Activated CD4-positive, alpha-beta T cell treated with anti-CD3 and anti-CD28 coated beads, Interleukin-2, amount 10 ng/mL, durations not matched to agents 7 days and 5 days (primary cell): ENCODE data around the gene MRPL20. TPM values are rescaled to one million over a fixed set of nuclear protein-coding genes. Genes with fewer than 3 reads are reported as not detected.
"Not testable (repeated sequence)": the region's sequence is repeated elsewhere in the genome, so short reads cannot be mapped to it uniquely, and the experiment has no call there.

ENCODE experiments used
- CTCF ChIA-PET: fragments of 350-600 bp; sonication (Branson Sonifier 250); formaldehyde crosslinking; loops from one replicate; lab custom pipeline; 2021; ENCODE audit warnings: antibody characterized with exemption; lab: Charles Lee
- POLR2A ChIA-PET: fragments of 350-600 bp; sonication (Branson Sonifier 250); formaldehyde crosslinking; loops from one replicate; lab custom pipeline; 2021; ENCODE audit warnings: antibody characterized with exemption; lab: Charles Lee
- DNase-seq: peaks from one replicate; pipeline ENCODE4 v3.0.0-alpha.2; 2020
- H3K27ac Mint-ChIP-seq: one replicate; pipeline ENCODE4 v1.8.0; 2021; ENCODE audit warnings: mild to moderate bottlenecking, moderate library complexity, mixed read lengths
- H3K27me3 Mint-ChIP-seq: one replicate; pipeline ENCODE4 v1.8.0; 2021; ENCODE audit warnings: mixed read lengths
- H3K36me3 Mint-ChIP-seq: one replicate; pipeline ENCODE4 v1.8.0; 2021; ENCODE audit warnings: low read depth, mixed read lengths
- H3K4me1 Mint-ChIP-seq: one replicate; pipeline ENCODE4 v1.8.0; 2021; ENCODE audit warnings: mixed read lengths
- H3K4me3 Mint-ChIP-seq: one replicate; pipeline ENCODE4 v1.8.0; 2021; ENCODE audit warnings: mild to moderate bottlenecking, moderate library complexity, mixed read lengths
- H3K9me3 Mint-ChIP-seq: one replicate; pipeline ENCODE4 v1.8.0; 2021; ENCODE audit warnings: mixed read lengths
- total RNA-seq, 2 experiments: library from RNA; stranded (reverse); gene quantifications; one replicate each; pipeline ENCODE4 v1.2.3, GENCODE V29; 2021

The MRPL20 gene
- total RNA-seq, 2 experiments from 2014 or later, result 98.6 to 107 TPM

GRCh38 chr1:1406101-1406820, 832 bp downstream of the MRPL20 start:
- H3K9me3 Mint-ChIP-seq, result no peaks in the 10 kb centered on the region
- peaks cover 44% of the 10 kb centered on the region for H3K4me1 Mint-ChIP-seq
- peaks cover 40% of the 10 kb centered on the region for H3K36me3 Mint-ChIP-seq
- no peaks in the 10 kb centered on the region for H3K27me3 Mint-ChIP-seq
- ChIA-PET POLR2A (no interaction called here), CTCF (interaction anchor here (1.8 to 2.0 kb wide), 2 partner anchors 8 to 34 kb away, joined by 6 to 14 read pairs; partner anchors contain the start of gene CCNL2)
- H3K4me3 Mint-ChIP-seq, result peak overlapping the region; percentile 82
- H3K27ac Mint-ChIP-seq, result peak overlapping the region; percentile 93
- no peak for DNase-seq

DNA sequence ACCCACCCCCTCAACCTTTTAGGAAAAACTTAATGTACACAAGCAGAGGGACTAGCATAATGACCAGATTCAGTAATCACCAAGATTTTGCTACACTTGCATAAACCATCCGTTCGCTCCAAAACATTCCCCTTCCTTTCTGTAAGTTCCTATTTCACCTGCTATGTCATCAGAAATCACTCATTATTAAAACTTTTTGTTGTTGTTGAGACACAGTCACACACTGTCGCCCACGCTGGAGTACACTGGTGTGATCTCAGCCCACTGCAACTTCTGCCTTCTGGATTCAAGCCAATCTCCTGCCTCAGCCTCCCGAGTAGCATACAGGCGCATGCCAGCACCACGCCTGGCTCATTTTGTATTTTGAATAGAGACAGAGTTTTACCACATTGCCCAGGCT, 3.4 kb downstream of the MRPL20 start:
- Mint-ChIP-seq H3K27ac (no peak overlapping the region), H3K4me1 (peaks cover 54% of the 10 kb centered on the region), H3K36me3 (peaks cover 47% of the 10 kb centered on the region), H3K27me3 (no peaks in the 10 kb centered on the region), H3K4me3 (no peak overlapping the region), H3K9me3 (no peaks in the 10 kb centered on the region)
- CTCF ChIA-PET, result interaction anchor here (1.3 kb wide), 1 partner anchor 32 kb away, joined by 4 read pairs; no protein-coding TSS in a partner anchor
- POLR2A ChIA-PET, result no interaction called here
- no peak for DNase-seq

DNA sequence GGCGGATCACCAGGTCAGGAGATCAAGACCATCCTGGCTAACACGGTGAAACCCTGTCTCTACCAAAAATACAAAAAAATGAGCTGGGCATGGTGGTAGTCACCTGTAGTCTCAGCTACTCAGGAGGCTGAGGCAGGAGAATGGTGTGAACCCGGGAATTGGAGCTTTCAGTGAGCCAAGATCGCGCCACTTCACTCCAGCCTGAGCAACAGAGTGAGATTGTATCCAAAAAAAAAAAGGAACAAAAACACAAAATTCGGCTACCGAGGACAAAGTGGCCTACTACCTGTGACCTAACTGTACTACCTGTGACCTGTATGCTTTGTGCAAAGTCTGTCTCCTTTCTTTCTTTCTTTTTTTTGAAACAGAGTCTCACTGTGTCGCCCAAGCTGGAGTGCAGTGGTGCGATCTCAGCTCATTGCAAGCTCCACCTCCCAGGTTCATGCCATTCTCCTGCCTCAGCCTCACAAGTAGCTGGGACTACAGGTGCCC, 4.1 kb downstream of the MRPL20 start:
- H3K4me1 Mint-ChIP-seq, result peaks cover 53% of the 10 kb centered on the region
- H3K36me3 Mint-ChIP-seq, result peaks cover 51% of the 10 kb centered on the region
- CTCF ChIA-PET, result interaction anchor here (1.3 kb wide), 1 partner anchor 31 kb away, joined by 4 read pairs; no protein-coding TSS in a partner anchor
- H3K9me3 Mint-ChIP-seq, DNase-seq, POLR2A ChIA-PET, H3K27me3 Mint-ChIP-seq, H3K4me3 Mint-ChIP-seq: not testable (repeated sequence)
- peak overlapping the region; percentile 37 for H3K27ac Mint-ChIP-seq

DNA sequence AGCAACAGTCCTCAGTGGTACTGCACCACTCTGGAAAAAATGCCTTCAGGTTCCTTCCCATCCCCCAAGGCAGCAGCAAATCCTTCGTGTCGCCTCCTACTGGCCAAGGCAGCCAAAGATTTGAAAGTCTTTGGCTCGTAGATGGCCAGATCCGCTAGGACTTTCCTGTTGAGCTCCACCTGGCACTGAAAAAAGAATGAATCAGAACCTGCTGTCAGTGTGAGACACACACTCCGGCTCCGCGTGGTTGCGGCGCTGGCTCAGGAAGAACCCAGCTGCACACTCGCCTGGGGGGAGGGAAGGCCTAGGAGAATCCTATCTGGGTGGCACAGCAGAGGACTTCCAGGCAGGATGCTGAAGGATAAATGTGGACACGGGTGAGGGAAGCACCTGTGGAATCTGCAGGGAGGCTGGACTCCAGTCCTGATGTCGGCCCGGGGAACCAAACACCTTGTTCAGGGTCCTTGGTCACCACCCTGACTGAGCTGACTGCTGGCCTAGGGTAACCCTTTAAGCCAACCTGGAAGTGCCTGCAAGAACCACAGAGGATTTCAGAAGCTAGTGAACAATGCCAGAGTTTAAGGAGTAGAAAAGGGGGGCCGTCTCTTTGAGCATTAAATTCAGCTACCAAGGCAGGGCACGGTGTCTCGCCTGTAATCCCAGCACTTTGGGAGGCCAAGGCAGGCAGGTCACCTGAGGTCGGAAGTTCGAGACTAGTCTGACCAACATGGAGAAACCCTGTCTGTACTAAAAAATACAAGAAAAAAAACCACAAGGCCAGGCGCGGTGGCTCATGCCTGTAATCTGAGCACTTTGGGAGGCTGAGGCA, 4.8 kb downstream of the MRPL20 start:
- H3K36me3 Mint-ChIP-seq, result peaks cover 57% of the 10 kb centered on the region
- peaks cover 60% of the 10 kb centered on the region for H3K4me1 Mint-ChIP-seq
- POLR2A ChIA-PET, result no interaction called here

DNA sequence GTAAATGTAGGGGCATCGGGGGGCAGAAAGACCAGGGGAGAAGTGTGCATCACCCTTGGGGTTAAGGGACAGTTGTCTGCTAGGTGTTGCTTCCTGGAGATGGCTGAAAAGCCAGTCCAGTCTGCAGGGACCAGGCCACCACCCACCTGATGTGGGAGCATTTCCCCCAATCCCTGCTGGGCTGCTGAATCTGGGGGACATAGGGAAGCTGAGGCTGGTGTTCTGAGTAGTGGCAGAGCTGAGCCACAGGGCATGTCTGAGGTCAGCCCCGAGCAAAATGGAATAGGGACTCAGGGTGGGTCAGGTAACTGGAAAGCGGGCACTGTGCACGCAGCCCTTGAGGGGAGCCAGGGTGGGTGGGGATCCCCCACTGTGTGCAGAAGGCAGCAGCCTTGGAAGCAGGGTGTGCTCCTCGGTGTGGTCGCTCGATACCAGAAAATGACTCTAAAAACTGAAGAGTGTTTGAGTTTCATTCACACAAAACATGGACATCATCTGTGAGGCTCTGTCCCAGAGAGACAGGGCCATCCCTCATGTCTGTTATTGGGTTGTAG, 5.6 kb downstream of the MRPL20 start:
- peaks cover 55% of the 10 kb centered on the region for H3K36me3 Mint-ChIP-seq
- H3K4me1 Mint-ChIP-seq, result peaks cover 61% of the 10 kb centered on the region

More for the DNA sequence above, 4.8 kb downstream of the MRPL20 start:
- Mint-ChIP-seq H3K27me3 (no peaks in the 10 kb centered on the region), H3K9me3 (no peaks in the 10 kb centered on the region), H3K4me3 (peak overlapping the region; percentile 80), H3K27ac (no peak overlapping the region)
- DNase-seq, result peak; percentile 46
- CTCF ChIA-PET, result interaction anchor here (0.6 to 1.3 kb wide), 2 partner anchors 31 to 405 kb away, joined by 3 to 4 read pairs; no protein-coding TSS in a partner anchor

GRCh38 chr1:1400576-1401456, 6.3 kb downstream of the MRPL20 start:
- H3K27me3 Mint-ChIP-seq, result no peaks in the 10 kb centered on the region
- ChIA-PET POLR2A (no interaction called here), CTCF (interaction anchor here (1.2 to 2.3 kb wide), 6 partner anchors 14 to 40 kb away, joined by 3 to 10 read pairs (median 6); partner anchors contain the start of gene AURKAIP1)
- peaks cover 54% of the 10 kb centered on the region for H3K4me1 Mint-ChIP-seq
- H3K4me3 Mint-ChIP-seq, result peak overlapping the region; percentile 80
- H3K9me3 Mint-ChIP-seq, result no peaks in the 10 kb centered on the region
- peaks cover 52% of the 10 kb centered on the region for H3K36me3 Mint-ChIP-seq
- H3K27ac Mint-ChIP-seq, result peak overlapping the region; percentile 91
- DNase-seq, result no peak

More for the DNA sequence above, 5.6 kb downstream of the MRPL20 start:
- ChIA-PET CTCF (interaction anchor here (0.6 kb wide), 1 partner anchor 406 kb away, joined by 3 read pairs; no protein-coding TSS in a partner anchor), POLR2A (no interaction called here)
- Mint-ChIP-seq H3K4me3 (peak overlapping the region; percentile 80), H3K9me3 (no peaks in the 10 kb centered on the region), H3K27ac (peak overlapping the region; percentile 74), H3K27me3 (no peaks in the 10 kb centered on the region)
- no peak for DNase-seq

- ChIA-PET POLR2A (no interaction called here), CTCF (interaction anchor here (1.2 to 2.3 kb wide), 6 partner anchors 15 to 41 kb away, joined by 3 to 10 read pairs (median 6); partner anchors contain the start of gene AURKAIP1)
- Mint-ChIP-seq H3K36me3 (peaks cover 53% of the 10 kb centered on the region), H3K4me3 (peak overlapping the region; percentile 80), H3K9me3 (no peaks in the 10 kb centered on the region), H3K27ac (peak overlapping the region; percentile 91), H3K27me3 (no peaks in the 10 kb centered on the region), H3K4me1 (peaks cover 53% of the 10 kb centered on the region)
- peak; percentile 26 for DNase-seq
Measured at GRCh38 chr1:1399872-1400575, 7.1 kb downstream of the MRPL20 start.

DNA sequence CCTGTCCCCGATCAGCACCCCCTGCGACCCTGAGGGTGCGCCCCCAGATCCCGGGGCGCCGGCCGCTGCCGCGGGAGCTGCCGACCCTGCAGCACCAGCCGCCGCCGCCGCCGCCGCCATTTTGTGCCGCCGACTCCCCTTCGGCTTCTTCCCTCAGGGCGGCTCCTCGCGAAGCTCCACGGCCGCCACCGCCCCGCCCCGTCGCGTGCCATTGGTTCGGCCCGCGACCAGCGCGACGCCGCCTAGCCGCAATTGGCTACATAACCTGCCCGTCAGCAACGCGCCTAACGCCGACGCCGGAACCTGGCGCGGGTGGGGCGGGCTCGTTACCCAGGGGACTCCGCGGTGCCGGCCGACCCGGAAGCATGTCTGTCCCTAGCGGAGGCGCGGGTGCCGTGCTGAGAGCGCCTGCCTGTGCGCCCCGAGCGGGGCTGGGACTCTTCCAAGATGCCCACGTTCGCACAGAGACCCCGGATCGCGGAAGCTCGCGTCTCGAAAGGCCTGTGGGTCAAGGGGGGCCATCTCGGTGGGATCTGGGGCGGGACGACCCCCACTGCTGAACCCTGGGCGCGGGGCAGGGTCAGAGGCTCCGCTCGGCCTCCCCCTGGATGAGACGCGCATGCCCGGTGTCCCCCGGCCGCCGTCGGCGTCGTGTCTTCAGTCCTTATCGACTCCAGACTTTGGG, 7.8 kb downstream of the MRPL20 start, which contains the start of gene CCNL2:
CCNL2 (minus strand) TSS at position 149 of the 685 bp plus-strand sequence; CDS start at position 120, 29 bp downstream.
- Mint-ChIP-seq H3K36me3 (peaks cover 56% of the 10 kb centered on the region), H3K27me3 (no peaks in the 10 kb centered on the region), H3K9me3 (no peaks in the 10 kb centered on the region), H3K27ac (peak within 1 kb of the TSS; percentile 91), H3K4me3 (peak within 1 kb of the TSS; percentile 80), H3K4me1 (peaks cover 51% of the 10 kb centered on the region)
- ChIA-PET POLR2A (interaction anchor here (1.0 kb wide), 1 partner anchor 24 kb away, joined by 4 read pairs; the partner anchor contains the start of gene AURKAIP1), CTCF (interaction anchor here (0.7 to 3.0 kb wide), 20 partner anchors 8 to 378 kb away, joined by 3 to 17 read pairs (median 4); partner anchors contain the start of genes AURKAIP1 and MRPL20)
- DNase-seq, result peak; percentile 99

- Mint-ChIP-seq H3K36me3 (peaks cover 59% of the 10 kb centered on the region), H3K4me3 (peak overlapping the region; percentile 80), H3K9me3 (no peaks in the 10 kb centered on the region), H3K4me1 (peaks cover 51% of the 10 kb centered on the region), H3K27me3 (no peaks in the 10 kb centered on the region), H3K27ac (peak overlapping the region; percentile 89)
- POLR2A ChIA-PET, result interaction anchor here (1.0 kb wide), 1 partner anchor 24 kb away, joined by 4 read pairs; the partner anchor contains the start of gene AURKAIP1
- CTCF ChIA-PET, result interaction anchor here (0.7 to 3.0 kb wide), 17 partner anchors 8 to 378 kb away, joined by 3 to 17 read pairs (median 4); partner anchors contain the start of genes AURKAIP1 and MRPL20
- DNase-seq, result no peak
Measured at GRCh38 chr1:1398677-1399186, 8.4 kb downstream of the MRPL20 start.

DNA sequence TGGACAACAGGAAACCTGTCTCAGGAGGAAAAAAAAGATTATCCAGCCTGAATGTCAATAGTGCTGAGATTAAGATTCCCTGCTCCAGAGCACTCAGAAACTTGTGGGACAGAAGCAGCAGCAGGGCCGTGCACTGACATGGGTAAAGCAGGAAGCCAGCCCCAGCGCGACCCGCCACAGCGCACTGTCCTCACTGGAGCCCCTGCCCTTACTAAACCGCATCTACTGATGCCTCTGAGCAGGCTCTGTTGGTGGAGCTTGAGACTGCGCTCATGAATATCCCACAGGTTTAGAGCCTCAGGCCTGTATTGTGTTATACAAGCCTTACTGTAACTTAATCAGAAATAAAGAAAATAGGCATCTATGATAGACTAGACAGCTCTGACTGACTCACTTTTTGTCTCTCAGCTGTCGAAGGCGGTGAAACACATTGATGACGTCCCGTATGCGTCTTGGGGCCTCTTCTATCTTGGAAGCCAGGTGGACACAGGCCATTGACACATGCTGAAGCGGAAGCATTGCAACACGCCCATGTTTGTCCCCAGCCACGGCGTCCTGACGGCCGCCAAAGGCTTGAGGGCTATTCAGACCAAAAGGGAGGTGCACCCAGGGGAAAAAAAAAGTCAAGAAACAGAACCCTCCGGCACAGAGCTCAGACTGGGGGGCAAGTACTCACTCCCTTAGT, 9.1 kb downstream of the MRPL20 start:
- CTCF ChIA-PET, result interaction anchor here (2.6 to 3.0 kb wide), 2 partner anchors 9 kb away, joined by 14 to 17 read pairs; partner anchors contain the start of gene MRPL20
- Mint-ChIP-seq H3K27ac (peak overlapping the region; percentile 89), H3K9me3 (no peaks in the 10 kb centered on the region), H3K4me3 (peak overlapping the region; percentile 80), H3K36me3 (peaks cover 58% of the 10 kb centered on the region), H3K27me3 (no peaks in the 10 kb centered on the region), H3K4me1 (peaks cover 46% of the 10 kb centered on the region)
- no peak for DNase-seq
- POLR2A ChIA-PET, result no interaction called here
